Astrocyte of the spinal cord (primary cell): ENCODE measurements around the gene SOHLH2.

ENCODE experiments used
- DNase-seq: peaks from one replicate; pipeline ENCODE4 v3.0.0; 2011; ENCODE audit warnings: low read depth, low spot score
- H3K4me3 ChIP-seq: 2 replicates; pipeline ENCODE4 v1.5.1; 2011; ENCODE audit warnings: low read depth, mild to moderate bottlenecking, low read length, moderate library complexity
- CTCF ChIP-seq: IDR thresholded peaks from 2 replicates; pipeline ENCODE4 v1.5.1; 2012; ENCODE audit warnings: low read depth, mild to moderate bottlenecking, low read length, inconsistent platforms
- in situ Hi-C: cut with HindIII; loops from 2 replicates; pipeline ENCODE4 v1.10.0; 2017; ENCODE audit warnings: low sequenced_read_pairs

Gene SOHLH2

GRCh38 chr13:36219883-36220282 is 5.5 kb upstream of the SOHLH2 start:
- DNase-seq, result no peak
- no peak overlapping the region for H3K4me3 ChIP-seq
- no peak for TF ChIP-seq CTCF
- in situ Hi-C loops, result no loop called here

- no peak for DNase-seq
- in situ Hi-C loops, result no loop called here
- TF ChIP-seq CTCF, result no peak
- H3K4me3 ChIP-seq, result no peak overlapping the region
Observed at GRCh38 chr13:36217456-36217855, 3.1 kb upstream of the SOHLH2 start.

- H3K4me3 ChIP-seq, result no peak overlapping the region
- TF ChIP-seq CTCF, result no peak
- no peak for DNase-seq
- in situ Hi-C loops, result no loop called here
Observed at GRCh38 chr13:36212789-36213188, 1.6 kb downstream of the SOHLH2 start.

- TF ChIP-seq CTCF, result no peak
- no peak overlapping the region for H3K4me3 ChIP-seq
- in situ Hi-C loops, result no loop called here
- peak; percentile 81 for DNase-seq
Observed at GRCh38 chr13:36211567-36211966, 2.8 kb downstream of the SOHLH2 start.

- in situ Hi-C loops, result no loop called here
- no peak for TF ChIP-seq CTCF
- no peak overlapping the region for H3K4me3 ChIP-seq
- DNase-seq, result no peak
Observed at GRCh38 chr13:36210738-36211137, 3.6 kb downstream of the SOHLH2 start.

GRCh38 chr13:36207672-36208071 is 6.7 kb downstream of the SOHLH2 start:
- H3K4me3 ChIP-seq, result no peak overlapping the region
- in situ Hi-C loops, result no loop called here
- no peak for DNase-seq
- TF ChIP-seq CTCF, result no peak
